ENCODE data around the gene HNF1B.

- TF ChIP-seq CTCF (IDR thresholded peaks at IDR 0.05; ENCODE audit: low read length) (no peak), EZH2phosphoT487 (IDR thresholded peaks at IDR 0.05; ENCODE audit: low read length) (no peak), EZH2 (optimal IDR thresholded peaks at IDR 0.05; ENCODE audit: low read depth, low read length) (no peak)
These were observed 84.9 kb downstream of the HNF1B start for GRCh38 chr17:37659925-37660324.
